Umbilical cord (tissue), 2 donors: ENCODE results near the gene A3GALT2. TPM values are rescaled to one million over a fixed set of nuclear protein-coding genes. Genes with fewer than 3 reads are reported as not detected.

ENCODE experiments used
- DNase-seq: peaks from one replicate; pipeline ENCODE4 v3.0.0-alpha.2; 2015; ENCODE audit warnings: low spot score
- total RNA-seq: library from RNA; depleted of rRNA; stranded (reverse); fragments of >200 nt; gene quantifications from one replicate; pipeline ENCODE4 v1.2.3, GENCODE V29; 2014; ENCODE audit warnings: low replicate concordance; ENCODE audit not compliant: insufficient read depth

A3GALT2 gene
- total RNA-seq, 1 donor from 2014 or later: not detected

GRCh38 chr1:33332357-33332789 is 11.5 kb upstream of the A3GALT2 start:
- DNase-seq: no peak

- DNase-seq: no peak
Observed at GRCh38 chr1:33331444-33332356, 10.8 kb upstream of the A3GALT2 start.

GRCh38 chr1:33330906-33331305 is 10.0 kb upstream of the A3GALT2 start:
- DNase-seq: no peak

- no peak for DNase-seq
Observed at GRCh38 chr1:33330361-33330890, 9.5 kb upstream of the A3GALT2 start.

GRCh38 chr1:33329600-33330305 is 8.9 kb upstream of the A3GALT2 start:
- DNase-seq: no peak

GRCh38 chr1:33328817-33329216 is 7.9 kb upstream of the A3GALT2 start:
- DNase-seq: no peak

- DNase-seq: no peak
Observed at GRCh38 chr1:33327587-33328325, 6.9 kb upstream of the A3GALT2 start.

GRCh38 chr1:33326785-33327184 is 5.9 kb upstream of the A3GALT2 start:
- no peak for DNase-seq

GRCh38 chr1:33324677-33325575 is 4.0 kb upstream of the A3GALT2 start:
- DNase-seq: no peak

- no peak for DNase-seq
Observed at GRCh38 chr1:33323663-33324477, 3.0 kb upstream of the A3GALT2 start.

- DNase-seq: no peak
Observed at GRCh38 chr1:33322870-33323585, 2.1 kb upstream of the A3GALT2 start.

GRCh38 chr1:33322109-33322508 is 1.2 kb upstream of the A3GALT2 start:
- no peak for DNase-seq

GRCh38 chr1:33321178-33321577 is 280 bp upstream of the A3GALT2 start:
- no peak for DNase-seq

- DNase-seq: no peak
Observed at GRCh38 chr1:33319949-33320618, 814 bp downstream of the A3GALT2 start.

- no peak for DNase-seq
Observed at GRCh38 chr1:33319186-33319948, 1.5 kb downstream of the A3GALT2 start.

GRCh38 chr1:33317946-33318345 is 3.0 kb downstream of the A3GALT2 start:
- no peak for DNase-seq

- DNase-seq: no peak
Observed at GRCh38 chr1:33317354-33317753, 3.5 kb downstream of the A3GALT2 start.

GRCh38 chr1:33316601-33317000 is 4.3 kb downstream of the A3GALT2 start:
- no peak for DNase-seq
